Measurements from ENCODE around the gene TMEM167B.

- TF ChIP-seq, protein P1, sequence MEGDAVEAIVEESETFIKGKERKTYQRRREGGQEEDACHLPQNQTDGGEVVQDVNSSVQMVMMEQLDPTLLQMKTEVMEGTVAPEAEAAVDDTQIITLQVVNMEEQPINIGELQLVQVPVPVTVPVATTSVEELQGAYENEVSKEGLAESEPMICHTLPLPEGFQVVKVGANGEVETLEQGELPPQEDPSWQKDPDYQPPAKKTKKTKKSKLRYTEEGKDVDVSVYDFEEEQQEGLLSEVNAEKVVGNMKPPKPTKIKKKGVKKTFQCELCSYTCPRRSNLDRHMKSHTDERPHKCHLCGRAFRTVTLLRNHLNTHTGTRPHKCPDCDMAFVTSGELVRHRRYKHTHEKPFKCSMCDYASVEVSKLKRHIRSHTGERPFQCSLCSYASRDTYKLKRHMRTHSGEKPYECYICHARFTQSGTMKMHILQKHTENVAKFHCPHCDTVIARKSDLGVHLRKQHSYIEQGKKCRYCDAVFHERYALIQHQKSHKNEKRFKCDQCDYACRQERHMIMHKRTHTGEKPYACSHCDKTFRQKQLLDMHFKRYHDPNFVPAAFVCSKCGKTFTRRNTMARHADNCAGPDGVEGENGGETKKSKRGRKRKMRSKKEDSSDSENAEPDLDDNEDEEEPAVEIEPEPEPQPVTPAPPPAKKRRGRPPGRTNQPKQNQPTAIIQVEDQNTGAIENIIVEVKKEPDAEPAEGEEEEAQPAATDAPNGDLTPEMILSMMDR (IDR thresholded peaks at IDR 0.05; ENCODE audit: borderline replicate concordance, extremely low read depth, low read length, poor library complexity, severe bottlenecking) = peak; percentile 2
- TF ChIP-seq EZH2 (IDR thresholded peaks at IDR 0.05; ENCODE audit: borderline replicate concordance, low read depth, low read length, severe bottlenecking) = no peak
Measured at GRCh38 chr1:109090196-109091077, at the start of gene TMEM167B.

Data from DND-41 (cell line).